Body of pancreas (tissue), 4 donors: ENCODE measurements around the gene MS4A6E.

Experiments used
- POLR2A ChIP-seq, 3 donors: fragments of 450-650 bp; IDR thresholded peaks; one replicate each; pipeline ENCODE4 v1.6.1; 2016; ENCODE audit warnings: antibody characterized with exemption in 3 of 3, mild to moderate bottlenecking in 2 of 3
- TF ChIP-seq, protein P1 (sequence below), 7 experiments: fragments of 450-650 bp in 4 of 7; fragments of 200-600 bp in 3 of 7; sonication (generic) in 3 of 7; IDR thresholded peaks; one replicate each; pipeline ENCODE4 v1.5.1; 2016 to 2019; ENCODE audit warnings: antibody characterized with exemption in 7 of 7

- TF ChIP-seq, protein P1, sequence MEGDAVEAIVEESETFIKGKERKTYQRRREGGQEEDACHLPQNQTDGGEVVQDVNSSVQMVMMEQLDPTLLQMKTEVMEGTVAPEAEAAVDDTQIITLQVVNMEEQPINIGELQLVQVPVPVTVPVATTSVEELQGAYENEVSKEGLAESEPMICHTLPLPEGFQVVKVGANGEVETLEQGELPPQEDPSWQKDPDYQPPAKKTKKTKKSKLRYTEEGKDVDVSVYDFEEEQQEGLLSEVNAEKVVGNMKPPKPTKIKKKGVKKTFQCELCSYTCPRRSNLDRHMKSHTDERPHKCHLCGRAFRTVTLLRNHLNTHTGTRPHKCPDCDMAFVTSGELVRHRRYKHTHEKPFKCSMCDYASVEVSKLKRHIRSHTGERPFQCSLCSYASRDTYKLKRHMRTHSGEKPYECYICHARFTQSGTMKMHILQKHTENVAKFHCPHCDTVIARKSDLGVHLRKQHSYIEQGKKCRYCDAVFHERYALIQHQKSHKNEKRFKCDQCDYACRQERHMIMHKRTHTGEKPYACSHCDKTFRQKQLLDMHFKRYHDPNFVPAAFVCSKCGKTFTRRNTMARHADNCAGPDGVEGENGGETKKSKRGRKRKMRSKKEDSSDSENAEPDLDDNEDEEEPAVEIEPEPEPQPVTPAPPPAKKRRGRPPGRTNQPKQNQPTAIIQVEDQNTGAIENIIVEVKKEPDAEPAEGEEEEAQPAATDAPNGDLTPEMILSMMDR (IDR thresholded peaks at IDR 0.05) = no peak
- TF ChIP-seq POLR2A (IDR thresholded peaks at IDR 0.05) = no peak
Measured at GRCh38 chr11:60282286-60282685, 44.8 kb upstream of the MS4A6E start.
